DND-41 (cell line): Measurements from ENCODE around the gene CARS1.

Experiments
- ATAC-seq: fragments of 200-7000 bp; cut with Tn5 transposase; 3 replicates; pipeline ENCODE4 v1.9.1; 2021; ENCODE audit warnings: low read depth; ENCODE audit not compliant: insufficient read depth
- DNase-seq: peaks from one replicate; pipeline ENCODE4 v3.0.0-alpha.2; 2020
- H2AFZ ChIP-seq: 2 replicates; pipeline ENCODE4 v1.6.0; 2012; ENCODE audit warnings: low read depth, low read length
- H3K27ac ChIP-seq: 2 replicates; pipeline ENCODE4 v1.5.1; 2012; ENCODE audit warnings: low read length, inconsistent platforms
- H3K27me3 ChIP-seq: fragments of 200-600 bp; sonication (generic); 2 replicates; pipeline ENCODE4 v1.6.0; 2012; ENCODE audit warnings: low read length, mild to moderate bottlenecking, inconsistent platforms; ENCODE audit not compliant: insufficient read depth, poor library complexity
- H3K36me3 ChIP-seq: 2 replicates; pipeline ENCODE4 v1.5.1; 2012; ENCODE audit warnings: low read length, inconsistent platforms; ENCODE audit not compliant: insufficient read depth
- H3K4me1 ChIP-seq: 2 replicates; pipeline ENCODE4 v1.5.1; 2012; ENCODE audit warnings: mild to moderate bottlenecking, low read length; ENCODE audit not compliant: insufficient read depth
- H3K4me2 ChIP-seq: 2 replicates; pipeline ENCODE4 v1.6.0; 2012; ENCODE audit warnings: mild to moderate bottlenecking, moderate library complexity, low read length, inconsistent platforms; ENCODE audit not compliant: insufficient read depth
- H3K4me3 ChIP-seq, 2 experiments: fragments of 200-600 bp in 1 of 2; shearing (Covaris generic) in 1 of 2; 2 replicates each; pipeline ENCODE4 v1.5.1; 2012 to 2016; ENCODE audit warnings: inconsistent platforms in 2 of 2, low read length in 2 of 2, mild to moderate bottlenecking in 2 of 2, low read depth in 1 of 2, moderate library complexity in 1 of 2
- H3K79me2 ChIP-seq: 2 replicates; pipeline ENCODE4 v1.6.0; 2012; ENCODE audit warnings: low read length, inconsistent platforms; ENCODE audit not compliant: insufficient read depth
- H3K9ac ChIP-seq: 2 replicates; pipeline ENCODE4 v1.6.0; 2012; ENCODE audit warnings: low read depth, mild to moderate bottlenecking, inconsistent platforms, low read length, moderate library complexity
- H3K9me3 ChIP-seq: 2 replicates; pipeline ENCODE4 v1.5.1; 2012; ENCODE audit warnings: low read length, moderate library complexity, mild to moderate bottlenecking, inconsistent platforms; ENCODE audit not compliant: insufficient read depth, severe bottlenecking
- H4K20me1 ChIP-seq: 2 replicates; pipeline ENCODE4 v1.6.0; 2012; ENCODE audit warnings: low read length; ENCODE audit not compliant: insufficient read depth
- EZH2 ChIP-seq: IDR thresholded peaks from 3 replicates; pipeline ENCODE4 v1.6.1; 2012; ENCODE audit warnings: borderline replicate concordance, low read depth, mild to moderate bottlenecking, moderate library complexity, low read length, inconsistent platforms; ENCODE audit not compliant: severe bottlenecking
- TF ChIP-seq, protein P1 (sequence below): IDR thresholded peaks from 2 replicates; pipeline ENCODE4 v1.5.1; 2012; ENCODE audit warnings: borderline replicate concordance, low read length, moderate library complexity, mild to moderate bottlenecking; ENCODE audit not compliant: poor library complexity, severe bottlenecking; ENCODE audit errors: extremely low read depth

CARS1 gene

DNA sequence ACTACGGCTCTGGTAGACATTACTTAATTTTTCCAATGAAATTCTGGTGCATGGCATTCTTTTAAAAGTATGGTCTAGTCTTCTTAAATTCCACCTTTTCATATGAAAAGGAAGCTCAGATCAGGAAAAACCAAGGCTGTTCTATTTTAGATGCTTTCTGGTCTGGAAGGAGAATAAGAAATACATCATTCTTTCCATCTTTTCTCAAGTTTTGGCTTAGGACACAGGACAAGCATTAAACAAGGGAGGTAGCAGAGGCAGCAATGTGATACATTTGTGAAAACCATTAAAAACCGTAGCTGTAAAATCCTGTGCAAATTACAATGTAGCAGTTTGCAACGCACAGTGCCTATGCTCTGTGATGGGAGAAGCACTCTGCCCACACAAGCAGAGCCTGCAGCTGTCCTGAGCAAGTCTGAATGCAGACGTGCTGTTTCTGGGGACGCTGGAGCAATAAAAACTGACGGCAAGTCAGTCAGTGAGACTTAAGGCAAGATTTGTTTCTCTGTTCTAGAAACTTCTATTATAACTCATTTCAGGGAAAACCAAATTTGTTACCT is 88.8 kb downstream of the CARS1 start:
- Histone ChIP-seq H3K4me3 (no peak overlapping the region), H3K27ac (no peak overlapping the region), H3K36me3 (peaks cover 97% of the 10 kb centered on the region), H3K4me1 (no peaks in the 10 kb centered on the region), H3K4me2 (no peak overlapping the region), H4K20me1 (peaks cover 63% of the 10 kb centered on the region), H3K27me3 (no peaks in the 10 kb centered on the region), H2AFZ (no peak overlapping the region), H3K79me2 (peaks cover 90% of the 10 kb centered on the region), H3K9me3 (no peaks in the 10 kb centered on the region), H3K9ac (no peak overlapping the region)
- no peak for DNase-seq
- ATAC-seq = no peak
- TF ChIP-seq, protein P1, sequence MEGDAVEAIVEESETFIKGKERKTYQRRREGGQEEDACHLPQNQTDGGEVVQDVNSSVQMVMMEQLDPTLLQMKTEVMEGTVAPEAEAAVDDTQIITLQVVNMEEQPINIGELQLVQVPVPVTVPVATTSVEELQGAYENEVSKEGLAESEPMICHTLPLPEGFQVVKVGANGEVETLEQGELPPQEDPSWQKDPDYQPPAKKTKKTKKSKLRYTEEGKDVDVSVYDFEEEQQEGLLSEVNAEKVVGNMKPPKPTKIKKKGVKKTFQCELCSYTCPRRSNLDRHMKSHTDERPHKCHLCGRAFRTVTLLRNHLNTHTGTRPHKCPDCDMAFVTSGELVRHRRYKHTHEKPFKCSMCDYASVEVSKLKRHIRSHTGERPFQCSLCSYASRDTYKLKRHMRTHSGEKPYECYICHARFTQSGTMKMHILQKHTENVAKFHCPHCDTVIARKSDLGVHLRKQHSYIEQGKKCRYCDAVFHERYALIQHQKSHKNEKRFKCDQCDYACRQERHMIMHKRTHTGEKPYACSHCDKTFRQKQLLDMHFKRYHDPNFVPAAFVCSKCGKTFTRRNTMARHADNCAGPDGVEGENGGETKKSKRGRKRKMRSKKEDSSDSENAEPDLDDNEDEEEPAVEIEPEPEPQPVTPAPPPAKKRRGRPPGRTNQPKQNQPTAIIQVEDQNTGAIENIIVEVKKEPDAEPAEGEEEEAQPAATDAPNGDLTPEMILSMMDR = no peak
- TF ChIP-seq EZH2 = no peak

DNA sequence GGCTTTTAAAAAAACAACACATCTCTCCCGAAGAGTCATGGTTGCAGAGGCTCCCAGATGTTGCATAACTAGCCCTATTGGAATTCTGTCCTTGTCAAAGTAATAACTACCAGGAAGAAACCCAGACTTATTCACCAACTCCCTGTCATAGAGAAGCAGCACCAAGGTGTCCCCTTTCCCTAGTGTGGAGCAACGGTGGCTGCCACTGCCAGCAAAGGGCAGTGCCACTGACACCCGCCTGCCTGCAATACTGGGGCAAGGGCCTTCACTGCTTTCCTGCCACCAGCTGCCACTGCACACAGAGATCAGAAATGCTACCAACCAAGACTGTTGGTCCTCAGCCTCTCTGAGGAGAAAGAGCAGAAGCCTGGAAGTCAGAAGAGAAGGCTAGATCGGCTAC is 92.4 kb downstream of the CARS1 start:
- H3K4me3 ChIP-seq = no peak overlapping the region
- H3K4me1 ChIP-seq = no peaks in the 10 kb centered on the region
- no peak overlapping the region for H2AFZ ChIP-seq
- peaks cover 69% of the 10 kb centered on the region for H4K20me1 ChIP-seq
- TF ChIP-seq EZH2 = no peak
- TF ChIP-seq, protein P1 = no peak
- H3K9me3 ChIP-seq = no peaks in the 10 kb centered on the region
- no peak overlapping the region for H3K27ac ChIP-seq
- no peaks in the 10 kb centered on the region for H3K27me3 ChIP-seq
- no peak overlapping the region for H3K9ac ChIP-seq
- no peak for ATAC-seq
- H3K79me2 ChIP-seq = peaks cover 91% of the 10 kb centered on the region
- H3K4me2 ChIP-seq = no peak overlapping the region
- no peak for DNase-seq
- peaks cover 95% of the 10 kb centered on the region for H3K36me3 ChIP-seq

DNA sequence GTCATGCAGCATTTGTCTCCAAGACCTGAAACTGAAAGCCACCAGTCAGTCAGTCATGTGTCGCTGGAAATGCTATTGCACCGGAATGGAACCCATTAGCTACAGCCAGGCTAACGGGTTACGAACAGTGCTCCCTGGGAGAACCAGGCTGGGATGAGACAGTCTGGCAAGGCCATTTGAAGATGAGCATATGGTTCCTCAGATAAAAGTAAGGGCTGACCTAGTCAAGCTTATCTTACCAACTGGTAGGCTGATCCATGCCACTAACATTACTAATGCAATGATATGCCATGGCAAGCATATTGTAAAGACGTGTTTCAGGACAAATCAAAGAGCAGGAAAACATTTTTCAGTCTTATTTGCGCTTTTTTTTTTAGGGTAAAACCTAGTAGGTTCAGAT is 93.5 kb downstream of the CARS1 start:
- TF ChIP-seq EZH2 = no peak
- TF ChIP-seq, protein P1 = no peak
- Histone ChIP-seq H3K9me3 (no peaks in the 10 kb centered on the region), H3K4me2 (no peak overlapping the region), H4K20me1 (peaks cover 71% of the 10 kb centered on the region), H3K36me3 (peaks cover 95% of the 10 kb centered on the region), H2AFZ (no peak overlapping the region), H3K79me2 (peaks cover 84% of the 10 kb centered on the region), H3K4me1 (no peaks in the 10 kb centered on the region), H3K27ac (no peak overlapping the region), H3K4me3 (no peak overlapping the region), H3K27me3 (no peaks in the 10 kb centered on the region), H3K9ac (no peak overlapping the region)
- no peak for DNase-seq
- ATAC-seq = no peak
